CMK (cell line): ENCODE measurements around the gene SPRED3.
"Not testable (repeated sequence)": the region's sequence is repeated elsewhere in the genome, so short reads cannot be mapped to it uniquely, and the experiment has no call there.

ENCODE experiments used
- DNase-seq: peaks from one replicate; pipeline ENCODE4 v3.0.0-alpha.2; 2010; ENCODE audit warnings: low read depth

SPRED3 gene

DNA sequence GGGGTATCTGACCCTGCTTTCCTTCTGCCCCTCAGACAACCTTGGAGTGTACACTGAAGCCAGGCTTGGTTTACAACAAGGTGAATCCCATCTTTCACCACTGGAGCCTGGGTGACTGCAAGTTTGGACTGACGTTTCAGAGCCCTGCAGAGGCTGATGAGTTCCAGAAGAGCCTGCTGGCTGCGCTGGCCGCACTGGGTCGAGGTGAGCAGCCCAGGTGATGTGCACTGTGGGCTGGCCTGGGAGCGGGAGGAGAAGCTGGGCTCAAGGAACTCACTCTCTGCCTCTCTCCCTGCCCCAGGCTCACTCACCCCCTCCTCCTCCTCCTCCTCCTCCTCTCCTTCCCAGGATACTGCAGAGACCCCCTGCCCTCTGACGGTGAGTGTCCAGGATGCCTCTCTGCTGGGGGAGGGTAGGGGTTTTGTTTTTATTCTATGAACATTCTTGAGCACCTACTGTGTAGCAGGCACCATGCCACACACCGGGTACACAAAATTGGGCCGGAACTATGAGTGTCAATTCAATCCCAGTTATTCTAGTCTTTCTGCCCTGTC is 3.5 kb downstream of the SPRED3 start:
- no peak for DNase-seq

- DNase-seq, result no peak
Measured at GRCh38 chr19:38392707-38393308, 4.3 kb downstream of the SPRED3 start.

DNA sequence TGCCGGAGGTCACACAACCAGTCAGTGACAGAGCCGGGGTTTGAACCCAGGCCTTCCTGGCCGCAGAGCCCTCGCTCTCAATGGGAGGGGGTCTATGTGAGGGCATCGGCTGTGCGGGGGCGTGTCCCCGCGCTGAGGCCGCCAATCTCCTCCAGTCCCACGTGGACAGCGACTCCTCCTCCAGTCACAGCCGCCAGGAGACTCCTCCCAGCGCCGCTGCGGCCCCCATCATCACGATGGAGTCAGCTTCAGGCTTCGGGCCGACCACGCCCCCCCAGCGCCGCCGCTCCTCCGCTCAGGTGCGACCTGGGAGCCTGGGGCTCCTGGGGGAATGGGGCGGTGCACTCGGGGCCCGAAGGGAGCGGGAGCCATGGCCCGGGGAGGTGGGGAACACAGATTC is 6.0 kb downstream of the SPRED3 start:
- no peak for DNase-seq

GRCh38 chr19:38395381-38396114 is 7.1 kb downstream of the SPRED3 start:
- no peak for DNase-seq

DNA sequence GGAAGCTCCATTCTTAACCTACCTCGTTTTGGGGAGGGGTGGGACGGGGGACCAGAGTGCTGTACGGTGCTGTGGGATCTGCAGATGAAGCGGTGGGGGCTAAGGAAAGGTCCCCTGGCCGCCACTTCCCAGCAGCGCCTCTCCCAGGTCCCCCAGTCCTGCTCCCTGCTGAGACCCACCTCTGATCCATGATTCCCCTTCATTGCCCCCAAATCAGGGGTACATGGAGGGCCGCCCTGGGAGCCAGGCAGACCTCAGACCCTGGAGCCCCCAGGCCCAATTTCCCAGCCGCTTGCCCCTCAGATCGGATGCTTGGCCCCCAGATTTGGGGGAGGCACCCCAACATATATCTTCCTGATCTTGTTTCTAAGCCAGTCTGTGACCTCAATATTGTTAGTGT is 10.6 kb downstream of the SPRED3 start:
- no peak for DNase-seq

DNA sequence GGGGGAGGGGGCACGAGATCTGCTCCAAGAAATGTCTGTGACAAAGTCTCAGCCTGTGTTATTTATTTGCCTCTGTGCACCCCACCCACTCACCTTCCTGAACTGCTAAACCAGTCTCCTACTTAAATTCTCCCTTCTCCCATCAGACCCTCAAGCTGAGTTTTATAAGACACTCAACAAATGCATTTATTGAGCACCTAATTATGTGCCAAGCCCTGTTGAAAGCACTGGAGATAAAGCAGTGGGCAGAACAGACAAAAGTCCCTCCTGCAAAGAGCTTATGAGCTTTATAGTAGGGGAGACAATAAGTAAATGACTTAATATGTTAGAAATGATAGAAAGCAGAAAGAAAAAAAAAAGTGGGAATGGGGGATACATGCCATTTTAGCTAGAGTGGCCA is 11.0 kb downstream of the SPRED3 start:
- DNase-seq, result no peak

GRCh38 chr19:38400361-38400760 is 11.9 kb downstream of the SPRED3 start:
- no peak for DNase-seq

DNA sequence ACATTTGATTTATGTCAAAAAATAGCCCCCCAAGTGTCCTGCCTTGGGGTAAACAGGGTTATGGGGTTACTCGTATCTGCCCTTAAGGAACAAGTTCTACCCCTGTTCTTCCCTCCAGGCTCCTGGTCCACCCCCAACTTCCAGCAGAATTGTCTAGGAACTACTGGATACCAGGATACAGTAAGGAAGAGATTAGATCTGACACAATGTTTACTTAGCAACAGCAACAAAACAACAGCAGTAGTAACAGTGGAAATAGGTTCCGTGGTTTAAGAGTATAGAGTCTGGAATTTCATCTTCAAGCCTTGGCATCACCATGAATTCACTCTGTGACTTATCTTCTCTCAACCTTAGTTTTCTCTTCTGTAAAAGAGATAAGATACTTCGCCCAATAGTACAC is 12.7 kb downstream of the SPRED3 start:
- no peak for DNase-seq

DNA sequence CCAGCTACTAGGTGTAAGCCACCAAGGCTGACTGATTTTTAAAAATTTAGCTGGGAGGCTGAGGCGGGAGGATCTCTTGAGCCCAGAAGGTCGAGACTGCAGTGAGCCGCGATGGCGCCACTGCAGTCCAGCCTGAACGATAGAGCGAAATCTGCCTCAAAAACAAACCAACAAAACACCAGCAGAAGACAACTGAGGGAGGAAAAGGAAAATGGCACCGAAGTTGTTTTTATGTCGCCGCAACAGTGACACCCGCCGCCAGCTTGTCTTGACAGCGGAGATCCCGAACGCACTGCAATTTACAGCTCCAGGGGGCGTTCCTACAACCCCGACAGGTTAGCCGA is 14.1 kb downstream of the SPRED3 start:
- no peak for DNase-seq

DNA sequence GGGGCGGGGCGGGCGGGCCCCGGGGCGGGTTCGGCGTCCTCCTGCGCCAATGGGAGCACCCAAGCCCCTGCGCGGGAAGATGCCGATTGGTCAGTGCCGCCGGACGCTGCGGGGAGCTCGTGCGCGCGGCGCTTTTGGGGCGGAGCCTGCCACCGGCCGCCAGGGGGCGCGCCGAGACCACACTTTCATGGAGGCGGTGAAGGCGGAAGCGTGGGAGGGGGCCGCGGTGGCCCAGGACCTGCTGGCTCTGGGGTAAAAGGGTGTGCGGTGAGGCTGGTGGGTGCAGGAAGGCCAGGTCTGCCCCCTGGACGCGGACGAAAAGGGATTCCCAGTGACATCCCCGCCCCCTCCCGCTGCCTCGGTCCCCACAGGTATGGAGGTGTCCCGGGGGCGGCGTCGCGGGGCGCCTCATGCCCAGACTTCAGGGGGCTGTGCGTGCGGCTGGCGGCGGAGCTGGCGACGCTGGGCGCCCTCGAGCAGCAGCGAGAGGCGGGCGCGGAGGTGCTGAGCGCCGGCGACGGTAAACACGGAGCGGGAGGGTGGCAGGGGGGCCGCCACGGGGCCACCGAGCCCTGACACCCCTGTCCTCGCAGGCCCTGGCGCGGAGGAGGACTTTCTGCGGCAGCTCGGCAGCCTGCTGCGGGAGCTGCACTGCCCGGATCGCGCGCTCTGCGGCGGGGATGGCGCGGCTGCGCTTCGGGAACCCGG is 14.6 kb downstream of the SPRED3 start, which contains the start of gene FAM98C:
Gene FAM98C (plus strand): TSS at position 127 of the 708 bp plus-strand sequence. CDS start 61 bp downstream, at position 188.
- peak; percentile 94 for DNase-seq

DNA sequence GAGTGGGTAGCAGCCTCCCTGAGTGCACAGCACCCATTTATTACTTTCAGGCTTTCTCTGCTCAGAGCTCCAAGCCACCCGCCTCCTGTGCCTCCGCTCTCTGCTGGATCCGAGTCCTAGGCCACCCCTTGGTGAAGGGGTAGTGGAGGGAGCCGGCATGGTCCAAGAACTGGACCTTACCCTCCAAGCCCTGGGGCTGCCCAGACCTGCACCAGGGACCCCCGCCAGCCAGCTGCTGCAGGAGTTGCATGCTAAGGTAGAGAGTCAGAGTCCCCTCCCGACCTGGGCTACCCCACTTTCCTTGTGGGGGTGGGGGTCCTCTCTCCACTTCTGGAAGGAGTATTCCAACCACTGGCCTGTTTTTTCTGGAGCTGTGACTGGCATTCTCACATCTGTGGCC is 16.4 kb downstream of the SPRED3 start:
- no peak for DNase-seq

GRCh38 chr19:38405276-38405675 is 16.8 kb downstream of the SPRED3 start:
- DNase-seq, result no peak

DNA sequence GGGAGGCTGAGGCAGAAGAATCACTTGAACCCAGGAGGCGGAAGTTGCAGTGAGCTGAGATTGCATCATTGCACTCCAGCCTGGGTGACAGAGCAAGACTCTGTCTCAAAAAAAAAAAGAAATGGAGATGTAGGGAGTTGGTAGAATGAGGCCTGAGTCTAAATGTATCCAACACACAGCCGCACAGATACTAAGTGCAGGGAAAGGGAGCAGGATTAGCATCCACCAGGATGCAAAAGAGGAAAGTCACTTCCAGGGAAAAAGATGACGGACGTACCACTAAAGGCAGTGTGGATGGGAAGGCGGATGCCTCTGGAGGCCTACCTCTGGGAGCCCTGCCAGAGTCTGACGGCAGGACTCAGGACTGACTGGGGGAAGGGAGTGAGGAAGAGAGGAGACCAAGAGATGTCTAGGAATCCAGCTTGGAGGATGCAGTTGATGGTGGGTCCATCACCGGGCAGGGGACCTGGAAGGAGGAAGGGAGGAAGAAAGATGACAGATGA is 21.2 kb downstream of the SPRED3 start:
- no peak for DNase-seq

GRCh38 chr19:38410407-38410806 is 21.9 kb downstream of the SPRED3 start:
- DNase-seq, result not testable (repeated sequence)

GRCh38 chr19:38411041-38411712 is 22.7 kb downstream of the SPRED3 start:
- DNase-seq, result no peak

- not testable (repeated sequence) for DNase-seq
Measured at GRCh38 chr19:38411898-38412297, 23.4 kb downstream of the SPRED3 start.

DNA sequence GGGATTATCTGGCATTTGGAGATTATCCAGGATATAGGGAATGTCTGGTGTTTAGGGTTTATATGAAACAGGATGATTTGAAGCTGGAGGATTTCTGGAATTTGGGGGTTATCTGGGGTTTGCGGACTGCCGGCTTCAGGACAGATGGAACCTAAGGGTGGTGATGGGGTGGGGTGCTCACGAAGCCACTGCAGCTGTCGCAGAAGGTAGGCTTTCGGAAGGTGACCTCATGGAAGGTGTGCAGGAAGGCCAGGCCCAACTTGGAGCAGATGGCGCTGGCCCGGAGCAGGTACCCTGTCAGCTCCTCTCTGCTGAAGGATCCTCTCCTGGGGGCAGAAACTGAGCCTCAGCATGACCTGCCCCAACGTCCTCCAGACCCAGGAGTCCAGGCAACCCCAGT is 24.0 kb downstream of the SPRED3 start:
- no peak for DNase-seq

- no peak for DNase-seq
Measured at GRCh38 chr19:38412961-38413360, 24.5 kb downstream of the SPRED3 start.

GRCh38 chr19:38413416-38413815 is 24.9 kb downstream of the SPRED3 start:
- DNase-seq, result no peak

DNA sequence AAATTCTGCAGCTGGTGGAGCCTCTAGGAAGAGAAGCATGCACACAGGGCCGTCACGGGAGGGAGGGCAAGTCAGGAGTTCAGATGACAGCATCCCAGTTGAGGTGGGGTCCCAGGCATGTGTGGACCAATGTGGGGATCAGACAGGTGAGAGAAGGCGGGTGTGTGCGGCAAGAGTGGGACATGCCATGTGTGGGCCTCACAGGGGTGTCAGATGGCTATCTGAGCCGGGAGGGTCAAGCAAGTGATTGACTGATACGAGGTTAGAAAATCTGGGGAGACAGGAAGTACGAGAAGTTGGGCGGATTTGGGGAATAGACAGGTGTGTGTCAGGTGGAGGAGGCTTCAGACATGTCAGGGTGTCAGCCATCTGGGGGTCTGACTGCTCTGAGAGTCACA is 28.6 kb downstream of the SPRED3 start:
- no peak for DNase-seq

DNA sequence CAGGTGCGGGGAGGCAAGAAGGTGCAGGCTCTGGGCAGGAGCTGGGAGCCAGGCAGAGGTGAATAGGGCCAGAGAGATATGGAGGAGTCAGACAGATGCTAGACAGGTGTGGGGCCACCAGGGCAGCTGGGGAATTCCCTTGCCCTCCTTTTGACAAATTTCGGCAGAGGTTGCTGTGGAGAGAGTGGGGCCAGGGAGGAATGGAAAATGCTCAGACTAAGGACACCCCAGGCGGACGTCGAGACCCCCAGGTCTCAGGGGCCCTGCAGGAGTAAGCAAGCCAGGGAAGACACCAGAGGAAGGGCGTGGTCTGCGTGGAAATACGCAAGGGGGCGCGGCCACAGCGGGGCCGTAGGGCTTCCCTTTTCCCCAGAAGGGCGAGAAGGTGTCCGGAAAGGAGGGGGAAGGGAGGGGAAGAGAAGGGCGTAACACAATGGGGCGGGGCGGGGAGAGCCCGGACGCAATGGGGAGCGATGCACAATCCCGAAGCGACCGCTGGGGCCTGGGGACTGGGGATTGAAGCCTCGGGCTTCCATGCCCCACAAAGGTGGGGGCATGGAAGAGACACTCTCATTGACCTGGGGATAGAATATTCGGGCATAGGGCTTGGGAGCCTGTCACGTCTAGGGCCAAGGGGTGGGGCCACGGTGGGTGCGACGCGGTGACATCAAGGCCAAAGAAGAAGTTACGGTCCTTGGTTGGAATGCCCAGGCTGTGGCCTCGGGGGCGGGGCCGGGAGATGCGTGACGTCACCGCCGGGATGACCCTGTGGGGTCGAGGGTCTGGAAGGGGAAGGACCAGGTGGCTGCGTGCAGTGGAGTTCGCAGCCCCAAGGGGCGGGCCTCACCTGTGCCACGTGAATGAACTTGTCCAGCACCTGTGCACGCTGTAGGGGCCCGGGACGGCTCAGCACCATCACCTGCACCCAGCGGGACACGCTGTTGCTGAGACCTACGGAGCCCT is 29.3 kb downstream of the SPRED3 start:
- DNase-seq, result peak; percentile 79
